Raji (cell line): ENCODE data around the gene FRMPD4.

Experiments used
- POLR2A ChIP-seq: IDR thresholded peaks from 2 replicates; pipeline ENCODE4 v1.6.1; 2011; ENCODE audit warnings: low read depth, low read length, control low read depth; ENCODE audit not compliant: insufficient read depth

Gene FRMPD4

GRCh38 chrX:12581546-12581945 lies 443.3 kb downstream of the FRMPD4 start:
- TF ChIP-seq POLR2A: no peak

GRCh38 chrX:12582649-12583048 lies 444.4 kb downstream of the FRMPD4 start:
- no peak for TF ChIP-seq POLR2A

- TF ChIP-seq POLR2A: no peak
Observed at GRCh38 chrX:12583543-12583942, 445.3 kb downstream of the FRMPD4 start.

GRCh38 chrX:12595720-12596119 lies 457.4 kb downstream of the FRMPD4 start:
- TF ChIP-seq POLR2A: no peak

- no peak for TF ChIP-seq POLR2A
Observed at GRCh38 chrX:12610079-12610478, 471.8 kb downstream of the FRMPD4 start.

GRCh38 chrX:12611471-12611870 lies 473.2 kb downstream of the FRMPD4 start:
- TF ChIP-seq POLR2A: no peak

GRCh38 chrX:12614266-12614665 lies 476.0 kb downstream of the FRMPD4 start:
- TF ChIP-seq POLR2A: no peak

GRCh38 chrX:12615061-12615460 lies 476.8 kb downstream of the FRMPD4 start:
- no peak for TF ChIP-seq POLR2A

GRCh38 chrX:12617241-12617640 lies 479.0 kb downstream of the FRMPD4 start:
- TF ChIP-seq POLR2A: no peak

- no peak for TF ChIP-seq POLR2A
Observed at GRCh38 chrX:12647230-12647629, 509.0 kb downstream of the FRMPD4 start.

- TF ChIP-seq POLR2A: no peak
Observed at GRCh38 chrX:12648995-12649394, 510.7 kb downstream of the FRMPD4 start.

- TF ChIP-seq POLR2A: no peak
Observed at GRCh38 chrX:12657433-12657832, 519.2 kb downstream of the FRMPD4 start.

- no peak for TF ChIP-seq POLR2A
Observed at GRCh38 chrX:12657881-12658280, 519.6 kb downstream of the FRMPD4 start.

- no peak for TF ChIP-seq POLR2A
Observed at GRCh38 chrX:12661464-12661863, 523.2 kb downstream of the FRMPD4 start.

- no peak for TF ChIP-seq POLR2A
Observed at GRCh38 chrX:12672367-12673106, 534.3 kb downstream of the FRMPD4 start.

GRCh38 chrX:12673487-12673886 lies 535.2 kb downstream of the FRMPD4 start:
- no peak for TF ChIP-seq POLR2A

- TF ChIP-seq POLR2A: no peak
Observed at GRCh38 chrX:12679522-12679921, 541.2 kb downstream of the FRMPD4 start.
